OCI-LY7 (cell line): ENCODE measurements around the gene HORMAD2.

Experiments used
- EZH2phosphoT487 ChIP-seq: fragments of 200-600 bp; sonication (generic); IDR thresholded peaks from 2 replicates; pipeline ENCODE4 v1.6.1; 2018; ENCODE audit warnings: low read depth, borderline replicate concordance, mild to moderate bottlenecking, mixed run types, antibody characterized with exemption, low read length, moderate library complexity, mixed read lengths
- TF ChIP-seq, protein P1 (sequence below): fragments of 200-600 bp; sonication (generic); conservative IDR thresholded peaks from 2 replicates; pipeline ENCODE4 v1.5.1; 2014; ENCODE audit warnings: mild to moderate bottlenecking, antibody characterized with exemption, low read length, moderate library complexity, mixed read lengths

DNA sequence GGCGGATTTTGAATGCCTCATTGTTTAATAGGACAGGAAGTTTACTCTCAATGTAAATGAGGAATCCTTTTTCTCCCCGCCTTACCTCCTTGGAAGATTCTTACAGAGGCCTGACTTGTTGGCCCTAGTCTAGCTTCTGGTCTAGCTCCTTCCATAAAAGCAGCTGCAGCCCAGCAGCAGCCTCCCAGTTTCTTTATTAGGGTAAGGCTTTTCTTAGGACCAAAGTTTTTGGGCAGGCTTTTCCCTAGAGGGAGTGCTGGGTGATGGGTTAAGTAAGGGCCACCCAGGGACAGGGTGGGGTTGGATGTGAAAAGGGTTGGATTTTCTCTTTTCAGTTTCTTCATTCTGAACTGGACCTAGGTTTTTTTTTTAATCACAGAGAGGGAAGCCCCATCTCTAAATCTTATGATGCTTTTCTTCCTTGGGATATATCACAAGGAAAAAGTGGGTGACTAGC lies 116.6 kb downstream of the HORMAD2 start:
- TF ChIP-seq, protein P1, sequence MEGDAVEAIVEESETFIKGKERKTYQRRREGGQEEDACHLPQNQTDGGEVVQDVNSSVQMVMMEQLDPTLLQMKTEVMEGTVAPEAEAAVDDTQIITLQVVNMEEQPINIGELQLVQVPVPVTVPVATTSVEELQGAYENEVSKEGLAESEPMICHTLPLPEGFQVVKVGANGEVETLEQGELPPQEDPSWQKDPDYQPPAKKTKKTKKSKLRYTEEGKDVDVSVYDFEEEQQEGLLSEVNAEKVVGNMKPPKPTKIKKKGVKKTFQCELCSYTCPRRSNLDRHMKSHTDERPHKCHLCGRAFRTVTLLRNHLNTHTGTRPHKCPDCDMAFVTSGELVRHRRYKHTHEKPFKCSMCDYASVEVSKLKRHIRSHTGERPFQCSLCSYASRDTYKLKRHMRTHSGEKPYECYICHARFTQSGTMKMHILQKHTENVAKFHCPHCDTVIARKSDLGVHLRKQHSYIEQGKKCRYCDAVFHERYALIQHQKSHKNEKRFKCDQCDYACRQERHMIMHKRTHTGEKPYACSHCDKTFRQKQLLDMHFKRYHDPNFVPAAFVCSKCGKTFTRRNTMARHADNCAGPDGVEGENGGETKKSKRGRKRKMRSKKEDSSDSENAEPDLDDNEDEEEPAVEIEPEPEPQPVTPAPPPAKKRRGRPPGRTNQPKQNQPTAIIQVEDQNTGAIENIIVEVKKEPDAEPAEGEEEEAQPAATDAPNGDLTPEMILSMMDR = no peak
- TF ChIP-seq EZH2phosphoT487 = no peak
